Measurements from ENCODE around the gene ASCC1. TPM values are rescaled to one million over a fixed set of nuclear protein-coding genes. Genes with fewer than 3 reads are reported as not detected.

Gene ASCC1, protein sequence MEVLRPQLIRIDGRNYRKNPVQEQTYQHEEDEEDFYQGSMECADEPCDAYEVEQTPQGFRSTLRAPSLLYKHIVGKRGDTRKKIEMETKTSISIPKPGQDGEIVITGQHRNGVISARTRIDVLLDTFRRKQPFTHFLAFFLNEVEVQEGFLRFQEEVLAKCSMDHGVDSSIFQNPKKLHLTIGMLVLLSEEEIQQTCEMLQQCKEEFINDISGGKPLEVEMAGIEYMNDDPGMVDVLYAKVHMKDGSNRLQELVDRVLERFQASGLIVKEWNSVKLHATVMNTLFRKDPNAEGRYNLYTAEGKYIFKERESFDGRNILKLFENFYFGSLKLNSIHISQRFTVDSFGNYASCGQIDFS
- 19.6 and 31.2 TPM in 2 replicates for total RNA-seq

DNA sequence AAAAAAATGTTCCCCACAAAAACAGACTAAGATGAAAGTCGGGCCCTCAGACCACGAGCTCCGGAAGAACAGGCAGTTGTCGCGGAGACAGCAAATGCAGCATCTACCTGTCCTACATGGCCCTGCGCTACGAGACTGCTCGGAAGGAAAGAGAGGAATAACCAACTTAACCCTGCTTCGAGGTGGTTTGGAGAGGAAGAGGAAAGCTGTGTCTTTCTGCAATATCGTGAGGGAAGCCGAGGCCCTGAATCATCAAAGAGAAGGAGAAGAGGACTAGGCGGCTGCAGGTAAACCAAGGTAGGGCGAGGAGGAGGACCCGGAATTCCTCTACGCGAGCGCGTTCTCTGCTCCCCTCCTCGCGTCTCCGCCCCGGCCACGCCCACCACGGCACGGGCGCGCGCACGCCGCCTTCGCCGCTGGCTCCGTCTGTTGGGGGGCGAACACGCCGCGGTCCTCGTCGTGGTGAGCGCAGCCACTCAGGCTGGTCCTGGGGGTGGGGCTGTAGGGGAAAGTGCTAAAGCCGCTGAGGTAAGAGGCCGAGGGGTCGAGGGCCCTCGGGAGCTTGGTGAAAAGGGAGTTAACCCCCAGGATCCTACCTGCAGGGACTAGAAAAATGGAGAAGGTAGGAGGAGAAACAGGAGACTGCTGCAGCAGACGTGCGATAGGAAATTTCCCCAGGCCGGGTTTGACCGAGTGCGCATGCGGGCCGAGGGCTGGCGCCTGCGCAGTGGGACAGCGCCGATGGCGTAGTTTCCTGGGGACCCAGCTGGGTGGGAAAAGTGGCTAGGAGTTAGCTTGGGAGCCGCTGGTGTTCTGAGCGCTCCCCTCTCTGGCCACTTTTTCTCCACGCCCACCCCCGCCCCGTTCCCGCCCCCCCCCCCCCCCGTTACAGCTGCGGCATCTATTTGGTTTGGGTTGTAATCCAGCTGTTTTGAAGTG, at the start of gene ASCC1, which contains the start of gene ANAPC16:
ASCC1 (minus strand) TSS at position 666 of the 939 bp plus-strand sequence. CDS start 2,978 bp downstream, outside the sequence.
ANAPC16 (plus strand) TSS at position 402 of the 939 bp plus-strand sequence. CDS start 7,903 bp downstream, outside the sequence.

DNA sequence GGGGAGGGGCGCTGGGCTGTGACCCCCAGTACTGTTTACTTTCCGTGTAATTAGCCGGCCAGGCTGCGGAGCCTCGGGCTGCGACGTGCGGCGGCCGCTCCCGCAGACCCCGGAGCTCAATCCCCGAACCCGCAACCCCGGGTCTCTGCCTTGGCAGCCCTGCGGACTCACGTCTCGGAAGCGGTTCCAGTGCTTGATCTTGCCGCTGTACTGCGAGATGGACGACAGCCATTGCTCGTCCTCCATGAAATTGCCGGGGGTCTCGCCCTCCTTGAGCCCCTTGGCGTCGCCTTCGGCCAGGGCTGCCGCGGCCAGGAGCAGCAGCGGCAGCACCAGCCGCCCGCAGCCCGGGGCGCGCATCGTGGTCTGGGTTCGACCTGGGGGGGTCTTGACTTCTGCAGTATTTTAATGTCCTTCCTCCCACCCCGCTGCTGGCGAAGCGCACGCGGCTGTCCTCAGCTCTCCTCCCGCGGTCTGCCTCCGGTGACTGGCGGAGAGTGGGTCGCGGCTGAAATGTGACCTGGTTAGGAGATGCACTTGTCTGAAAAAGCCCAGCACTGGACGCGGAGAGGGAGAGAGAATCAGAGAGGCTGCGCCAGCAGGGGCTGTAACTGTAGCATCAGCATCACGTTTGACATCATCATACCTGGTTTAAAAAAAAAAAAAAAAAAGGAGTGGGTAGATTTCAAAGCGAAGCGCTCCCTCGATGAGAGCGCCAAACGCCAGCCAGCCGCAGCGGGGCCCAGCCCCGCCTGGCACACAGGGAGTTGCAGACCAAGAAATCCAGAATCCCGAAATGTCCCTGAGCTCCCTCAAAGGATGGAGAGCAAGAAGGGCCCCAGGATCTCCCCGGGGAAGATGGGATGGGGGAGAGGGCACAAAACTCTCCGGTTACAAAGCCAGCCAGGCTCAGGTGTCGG, 127.8 kb downstream of the ASCC1 start, which contains the start of gene SPOCK2:
SPOCK2 (minus strand) TSS at position 583 of the 920 bp plus-strand sequence; CDS start at position 360, 223 bp downstream.

Other genes starting within 250 kb of the ASCC1 start
- gene SPOCK2, start 127.7 kb downstream of the ASCC1 start, total RNA-seq: 0.32 and 1.0 TPM in 2 replicates
- 26.9 and 48.4 TPM in 2 replicates for gene ANAPC16, start 264 bp downstream of the ASCC1 start, total RNA-seq
- 166 and 174 TPM in 2 replicates for gene DDIT4, start 57.6 kb upstream of the ASCC1 start, total RNA-seq
- gene DNAJB12, start 138.6 kb upstream of the ASCC1 start, total RNA-seq: 18.9 and 29.8 TPM in 2 replicates

Data from bladder microvascular endothelial cell (primary cell).